ENCODE measurements around the gene CD247.

- TF ChIP-seq, protein P1, sequence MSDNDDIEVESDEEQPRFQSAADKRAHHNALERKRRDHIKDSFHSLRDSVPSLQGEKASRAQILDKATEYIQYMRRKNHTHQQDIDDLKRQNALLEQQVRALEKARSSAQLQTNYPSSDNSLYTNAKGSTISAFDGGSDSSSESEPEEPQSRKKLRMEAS (IDR thresholded peaks at IDR 0.05; ENCODE audit: low read depth, low read length) = no peak
- TF ChIP-seq CTCF (IDR thresholded peaks at IDR 0.05; ENCODE audit: low read depth, low read length) (no peak), POLR2A (IDR thresholded peaks at IDR 0.05; ENCODE audit: extremely low read depth, insufficient read length) (no peak)
Measured at GRCh38 chr1:167440345-167440744, 78.0 kb downstream of the CD247 start.

Measured in NB4 (cell line).